Left renal cortex interstitium (tissue), 4 donors: ENCODE results near the gene C14orf132. TPM values are rescaled to one million over a fixed set of nuclear protein-coding genes. Genes with fewer than 3 reads are reported as not detected.

ENCODE experiments used
- DNase-seq, 4 donors: peaks; one replicate each; pipeline ENCODE4 v3.0.0-alpha.2; 2013; ENCODE audit warnings: low read depth in 4 of 4, low spot score in 2 of 4, missing footprints in 1 of 4
- polyA plus RNA-seq, 4 donors: library from polyadenylated mRNA; unstranded; fragments of 120-200 nt; gene quantifications; one replicate each; pipeline ENCODE4 v1.2.1, GENCODE V29; 2013; ENCODE audit not compliant: insufficient read length in 4 of 4

C14orf132 gene
- polyA plus RNA-seq, 4 donors, result 27.5 to 40.7 (median 35.0) TPM

DNA sequence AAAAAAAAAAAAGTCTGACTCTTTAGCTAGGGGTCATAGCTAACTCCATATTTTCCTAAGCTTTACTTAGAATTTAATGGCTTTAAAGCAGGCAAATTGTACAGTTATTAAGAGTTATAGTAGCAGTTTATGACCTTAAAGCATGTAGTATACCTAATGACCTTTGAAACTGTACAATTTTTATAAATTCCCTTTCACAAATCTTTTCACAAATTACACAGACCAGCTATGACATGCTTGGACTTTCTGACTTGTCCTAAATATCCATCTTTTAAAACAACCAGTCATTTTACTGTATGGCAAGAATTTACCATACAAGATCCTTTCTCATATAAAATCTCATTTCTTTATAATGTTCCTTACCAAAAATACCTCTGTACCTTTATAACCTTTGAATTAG lies 74.8 kb downstream of the C14orf132 start:
- DNase-seq, result no peak

DNA sequence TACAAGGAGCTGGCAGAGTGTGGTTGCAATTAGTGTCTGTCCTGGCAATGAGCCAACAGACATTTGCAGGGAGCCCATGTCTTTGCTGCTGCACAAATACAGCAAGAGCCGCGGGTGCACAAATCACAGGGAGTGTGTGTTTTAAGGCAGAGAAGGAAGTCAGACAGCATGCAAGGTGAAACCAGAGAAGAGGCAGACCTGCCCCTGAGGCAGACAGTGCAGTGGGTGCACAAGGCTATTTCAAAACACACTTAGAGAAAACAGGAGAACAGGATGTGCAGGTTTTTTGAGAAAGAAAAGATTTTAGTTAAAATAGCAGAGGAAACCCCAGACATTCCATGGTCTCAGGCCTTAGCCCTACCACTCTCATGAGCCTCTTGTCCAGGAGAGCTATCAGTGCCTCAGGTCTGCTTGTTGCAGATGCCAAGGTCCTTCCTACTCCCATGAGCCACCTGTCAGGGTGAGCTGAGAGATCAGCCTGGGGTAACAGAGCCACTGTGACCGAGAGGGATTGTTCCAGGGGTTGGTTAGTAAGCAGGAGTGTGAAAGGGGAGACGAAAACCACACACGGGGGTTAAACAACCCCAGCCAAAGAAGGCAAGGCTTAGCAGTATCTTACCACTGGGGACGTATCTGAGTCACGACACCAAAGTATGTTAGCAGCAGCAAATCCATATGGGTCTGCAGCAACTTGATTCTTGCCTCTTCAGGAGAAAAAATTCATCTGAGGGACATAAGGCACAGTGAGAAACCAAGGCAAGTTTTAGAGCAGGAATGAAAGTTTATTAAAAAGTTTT lies 78.1 kb downstream of the C14orf132 start:
- no peak for DNase-seq

DNA sequence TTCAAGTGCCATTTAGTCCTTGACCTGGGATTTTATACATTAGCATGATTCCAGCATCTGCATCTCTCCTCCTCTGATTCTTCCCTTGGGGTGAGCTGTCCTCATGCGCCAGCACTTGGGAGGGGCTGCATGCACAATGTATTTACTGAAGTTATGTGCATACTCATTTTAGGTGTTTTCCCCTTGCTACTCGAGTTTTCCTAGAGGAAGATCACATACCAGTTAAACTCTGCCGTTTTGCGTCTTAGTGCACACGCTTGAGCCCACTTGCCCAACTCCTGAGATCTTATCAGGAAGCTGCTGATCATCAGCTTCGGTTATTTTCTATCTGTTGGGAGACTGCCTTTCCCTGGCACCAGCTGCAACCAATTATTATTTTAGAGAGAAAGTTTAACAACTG lies 78.8 kb downstream of the C14orf132 start:
- no peak for DNase-seq

DNA sequence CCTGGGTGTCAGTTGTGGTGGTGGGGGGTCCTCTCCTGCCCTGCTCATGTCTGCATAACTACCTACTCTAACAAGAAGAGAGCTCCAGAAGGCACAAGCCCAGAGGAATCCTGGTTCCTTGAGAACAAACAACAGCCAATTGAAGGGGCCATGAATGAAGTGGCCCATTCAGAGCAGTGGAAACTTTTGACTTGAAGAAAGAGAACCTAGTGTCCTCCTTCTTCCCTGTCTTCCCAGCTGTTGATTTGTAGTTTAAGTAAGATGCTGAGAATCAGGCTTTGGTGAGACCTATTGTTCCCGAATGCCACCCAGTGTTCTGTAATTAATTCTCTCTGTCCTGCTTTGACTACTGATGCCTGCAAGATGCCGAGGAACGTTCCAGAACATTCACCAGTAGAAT lies 79.2 kb downstream of the C14orf132 start:
- no peak for DNase-seq

DNA sequence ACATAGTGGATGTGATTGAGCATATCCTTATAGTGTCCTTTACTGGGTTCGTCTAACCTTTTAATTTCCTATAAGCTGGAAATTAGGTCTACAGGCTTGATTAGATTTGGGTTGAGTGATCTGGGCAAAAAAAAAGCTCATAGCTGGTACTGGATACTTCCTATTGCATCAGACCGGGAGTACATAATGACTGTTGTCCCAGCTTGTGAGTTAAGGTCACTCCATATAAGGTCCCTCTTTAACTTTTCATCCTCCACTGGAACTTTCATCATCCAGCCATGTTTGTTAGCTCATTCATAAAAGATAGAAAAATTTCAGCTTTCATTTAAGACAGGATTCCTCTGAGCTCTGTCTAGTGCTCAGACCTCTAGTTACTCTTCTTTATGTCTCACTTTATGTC lies 80.8 kb downstream of the C14orf132 start:
- no peak for DNase-seq

DNA sequence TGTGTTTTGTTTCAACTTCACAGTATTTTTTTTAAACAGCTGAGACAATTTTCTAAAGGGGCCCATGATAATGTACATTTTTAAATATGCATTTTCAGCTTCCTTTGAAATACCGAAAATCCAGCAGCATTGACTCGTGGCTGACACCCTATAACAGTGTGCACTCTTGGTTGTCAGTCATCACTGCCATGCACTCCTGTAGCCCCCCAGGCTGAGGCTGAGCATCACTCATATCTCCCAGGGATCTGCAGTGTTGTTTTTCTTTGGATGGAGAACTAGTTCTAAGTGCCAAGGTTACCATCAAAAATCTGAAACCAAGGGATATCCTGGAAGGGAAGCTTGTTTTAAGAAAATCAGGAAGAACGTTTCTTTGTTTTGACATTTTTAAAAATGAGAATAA lies 81.2 kb downstream of the C14orf132 start:
- no peak for DNase-seq

DNA sequence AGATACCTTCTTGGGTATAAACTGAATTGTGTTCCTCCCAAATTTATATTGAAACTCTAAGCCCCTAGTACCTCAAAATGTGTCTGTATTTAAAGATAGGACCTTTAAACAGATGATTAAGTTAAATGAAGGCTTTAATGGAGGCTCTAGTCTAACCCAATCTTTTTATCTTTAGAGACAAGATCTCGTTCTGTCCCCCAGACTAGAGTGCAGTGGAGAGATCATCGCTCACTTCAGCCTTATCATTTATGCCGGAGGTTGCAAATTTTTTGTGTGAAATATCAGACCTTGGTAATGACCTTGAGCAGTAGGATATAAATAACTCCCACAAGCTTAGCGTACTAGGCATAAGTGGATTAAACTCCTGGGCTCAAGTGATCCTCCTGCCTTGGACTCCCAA lies 81.8 kb downstream of the C14orf132 start:
- no peak for DNase-seq

DNA sequence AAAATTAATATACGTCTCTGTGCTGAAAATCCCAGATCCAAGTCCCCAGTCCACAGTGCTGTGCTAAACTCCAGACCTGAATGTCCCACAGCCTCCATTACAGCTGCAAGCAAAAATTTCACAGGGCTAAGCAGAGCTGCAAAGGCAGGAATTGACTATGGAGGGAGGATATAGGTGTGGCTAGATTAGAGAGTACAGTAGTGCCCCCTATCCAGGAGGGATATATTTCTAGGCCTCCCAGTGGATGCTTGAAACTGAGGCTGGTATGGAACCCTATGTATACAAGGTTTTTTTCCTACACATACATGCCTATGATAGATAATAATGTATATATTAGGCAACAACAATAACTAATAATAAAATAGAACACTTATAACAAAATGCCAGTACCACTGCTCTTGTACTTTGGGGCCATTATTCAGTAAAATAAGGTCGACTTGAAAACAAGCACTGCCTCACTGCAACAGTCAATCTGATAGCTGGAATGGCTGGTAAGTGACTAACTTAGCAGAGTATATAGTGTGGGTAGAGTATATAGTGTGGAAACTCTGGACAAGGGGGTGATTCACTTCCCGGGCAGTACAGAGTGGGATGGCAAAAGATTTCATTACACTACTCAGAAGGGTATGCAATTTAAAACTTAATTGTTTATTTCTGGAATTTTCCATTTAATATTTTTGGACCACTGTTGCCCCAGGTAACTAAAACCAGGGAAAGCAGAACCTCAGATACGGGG lies 82.7 kb downstream of the C14orf132 start:
- DNase-seq, result no peak

DNA sequence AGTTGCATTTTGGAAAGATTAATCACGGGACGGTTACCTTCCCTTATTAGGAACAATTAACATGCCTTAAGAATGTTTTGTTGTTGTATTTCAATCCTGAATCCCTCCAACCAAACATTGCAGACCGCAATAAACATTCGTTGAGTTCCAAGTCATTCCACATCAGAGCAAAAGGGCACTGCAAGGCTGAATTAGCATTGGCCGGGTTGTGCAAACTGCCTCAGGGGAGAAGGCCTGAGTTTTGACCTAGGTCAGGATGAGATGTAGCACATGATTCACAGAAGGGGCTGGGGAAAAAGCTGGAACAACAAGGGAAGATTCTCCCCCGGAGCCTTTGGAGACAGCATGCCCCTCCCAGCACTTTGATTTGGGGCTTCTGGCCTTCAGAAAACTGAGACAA lies 83.3 kb downstream of the C14orf132 start:
- no peak for DNase-seq

DNA sequence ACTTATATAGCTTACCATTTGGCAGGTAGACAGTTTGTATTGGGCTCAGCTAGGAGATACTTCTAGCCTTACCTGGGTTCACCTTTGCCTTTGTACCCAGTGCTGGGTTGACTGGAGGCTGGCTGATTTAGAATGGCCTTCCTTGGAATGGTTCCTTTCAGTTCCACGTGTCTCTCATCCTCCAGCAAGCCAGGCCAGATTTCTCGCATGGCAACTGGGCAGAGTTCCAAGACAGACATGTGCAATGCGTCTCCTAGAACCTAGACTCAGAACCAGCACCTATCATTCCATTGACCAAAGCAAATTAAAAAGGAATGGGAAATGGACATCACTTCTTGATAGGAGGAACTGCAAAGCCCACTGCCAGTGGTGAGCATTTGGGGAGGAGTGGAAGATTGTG lies 86.4 kb downstream of the C14orf132 start:
- DNase-seq, result no peak

DNA sequence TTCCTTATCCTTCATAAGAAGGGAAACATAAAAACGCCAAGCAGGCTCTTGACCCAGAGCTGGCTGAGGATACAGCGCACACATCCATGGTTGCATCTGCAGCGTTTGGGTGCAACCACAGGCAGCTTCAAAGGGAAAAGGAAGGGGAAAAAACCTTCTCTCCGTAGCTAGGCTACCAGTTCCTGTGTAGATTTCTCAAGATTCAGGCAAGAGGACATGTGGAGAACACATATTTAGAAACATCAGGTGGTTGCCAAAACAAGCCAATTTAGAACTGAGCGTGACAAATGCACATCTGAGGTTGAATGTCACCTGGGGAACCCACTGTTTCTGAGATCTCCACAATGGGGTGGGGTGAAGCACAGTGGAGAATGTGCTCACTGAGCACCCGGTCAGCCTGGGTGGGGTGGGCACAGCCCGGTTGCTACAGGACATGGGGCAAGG lies 87.2 kb downstream of the C14orf132 start:
- no peak for DNase-seq

DNA sequence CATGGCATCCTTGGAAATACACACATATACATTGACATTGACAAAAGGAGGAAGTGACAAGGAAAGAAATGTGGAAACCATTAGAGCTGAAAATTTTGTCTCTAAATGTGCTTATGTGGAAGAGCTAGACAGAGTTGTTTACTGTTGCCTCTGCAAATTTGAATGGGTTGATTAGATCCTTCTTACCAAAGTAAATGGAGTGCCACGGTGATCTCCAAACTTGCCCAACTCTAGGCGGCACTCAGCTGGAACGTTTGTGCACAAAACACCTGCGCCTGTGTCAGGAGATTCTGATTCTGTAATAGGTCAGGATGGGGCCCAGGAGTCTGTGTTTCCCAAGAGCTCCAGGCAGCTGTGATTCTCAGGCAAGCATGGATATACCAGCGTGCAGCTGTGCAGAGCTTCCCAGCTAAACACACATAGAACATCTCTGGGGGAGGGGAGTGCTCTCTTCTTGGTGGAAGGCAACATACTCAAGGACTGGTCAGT lies 87.7 kb downstream of the C14orf132 start:
- no peak for DNase-seq

DNA sequence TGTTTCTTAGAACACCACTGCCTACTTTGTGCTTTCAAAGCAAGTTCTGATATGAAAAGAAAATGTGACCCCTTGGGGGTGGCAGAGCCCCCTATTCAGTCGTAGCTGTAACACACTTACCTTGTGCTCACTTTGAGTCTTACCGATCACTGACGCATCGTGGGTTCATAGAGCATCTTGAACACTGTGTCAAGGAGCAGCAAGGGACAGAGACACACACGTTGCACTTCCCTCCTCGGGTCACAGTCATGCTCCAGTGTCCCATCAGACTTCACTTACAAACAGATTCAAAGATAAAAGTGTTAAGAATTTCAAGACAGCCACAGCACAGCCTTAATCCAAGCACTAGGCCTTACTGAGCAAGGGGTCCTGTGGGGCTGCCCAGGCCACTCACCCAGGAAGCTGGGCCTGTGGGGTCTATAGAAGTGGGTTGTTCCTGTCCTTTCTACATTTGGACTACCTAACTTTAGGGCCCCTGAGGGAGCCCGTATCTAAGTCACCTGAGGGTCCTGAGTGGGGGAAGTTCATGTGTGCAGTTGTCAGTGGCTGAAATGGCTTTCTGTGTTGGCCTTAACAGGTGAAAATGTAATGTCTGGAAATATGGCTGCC lies 90.1 kb downstream of the C14orf132 start:
- DNase-seq, result no peak

DNA sequence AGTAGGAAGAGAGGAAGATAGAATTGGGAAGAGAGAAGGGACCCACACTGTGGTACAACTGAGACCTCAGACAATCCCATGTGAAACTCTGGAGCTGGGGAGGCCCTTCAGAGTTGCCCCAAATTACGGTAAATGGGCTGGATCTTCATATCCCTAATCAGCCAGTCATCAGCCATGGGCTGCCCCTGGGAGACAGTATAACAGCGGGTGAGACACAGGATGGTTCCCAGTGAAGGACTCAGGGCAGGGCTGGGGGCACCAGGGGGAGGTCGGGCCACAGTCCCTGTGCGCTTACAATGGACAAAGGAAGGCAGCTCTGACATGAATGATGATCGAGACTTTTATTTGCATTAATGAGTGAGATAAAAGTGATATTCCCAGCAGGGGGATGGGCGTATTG lies 91.2 kb downstream of the C14orf132 start:
- no peak for DNase-seq

DNA sequence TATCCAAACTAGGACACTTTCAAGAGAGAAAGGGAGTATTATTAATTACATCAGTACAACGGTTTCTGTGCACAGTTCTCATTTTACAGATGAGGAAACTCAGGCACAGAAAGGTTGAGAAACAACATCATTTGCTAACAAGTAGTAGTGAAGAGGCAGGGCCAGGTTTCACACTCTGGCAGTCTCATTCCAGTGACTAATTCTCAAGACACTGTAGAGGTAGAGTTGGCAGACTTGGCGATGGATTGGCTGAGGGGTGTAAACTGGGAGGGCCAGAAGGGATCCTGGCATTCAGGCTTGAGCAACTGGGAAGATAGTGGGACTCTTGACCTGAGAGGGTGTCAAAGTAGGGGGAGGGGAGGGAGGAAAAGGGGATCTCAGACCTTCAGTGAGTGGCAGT lies 91.7 kb downstream of the C14orf132 start:
- no peak for DNase-seq

DNA sequence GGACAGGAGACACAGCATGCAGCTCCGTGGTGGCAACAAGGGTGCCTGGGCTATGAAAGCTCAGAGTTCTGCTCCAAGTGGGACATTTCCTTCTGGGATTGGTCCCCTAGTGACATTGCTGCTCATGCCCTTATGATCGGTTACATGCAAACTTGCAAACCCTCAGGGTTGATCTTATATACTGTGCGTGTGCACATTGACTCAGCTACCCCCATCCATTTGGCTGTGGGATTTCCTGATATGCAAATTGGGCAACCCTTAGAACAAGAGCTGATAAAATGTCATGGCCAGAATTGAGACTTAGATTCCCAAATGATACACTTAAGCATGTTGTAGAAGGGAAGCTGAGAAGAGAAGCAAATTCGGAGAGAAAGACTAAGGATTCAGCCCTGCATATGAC lies 92.7 kb downstream of the C14orf132 start:
- no peak for DNase-seq

DNA sequence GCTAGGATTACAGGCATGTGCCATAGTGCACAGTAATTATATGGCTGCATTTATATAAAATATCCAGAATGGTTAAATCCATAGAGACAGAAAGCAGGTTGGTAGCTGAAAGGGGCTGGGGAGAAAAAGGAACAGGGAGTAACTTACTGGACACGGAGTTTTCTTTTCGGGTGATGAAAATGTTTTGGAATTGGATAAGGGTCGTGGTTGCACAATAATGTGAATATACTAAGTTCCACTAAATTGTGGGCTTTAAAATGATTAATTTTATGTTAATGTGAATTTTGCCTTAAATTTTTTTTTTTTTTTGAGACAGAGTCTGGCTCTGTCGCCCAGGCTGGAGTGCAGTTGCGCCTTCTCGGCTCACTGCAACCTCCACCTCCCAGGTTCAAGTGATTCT lies 95.3 kb downstream of the C14orf132 start:
- no peak for DNase-seq

DNA sequence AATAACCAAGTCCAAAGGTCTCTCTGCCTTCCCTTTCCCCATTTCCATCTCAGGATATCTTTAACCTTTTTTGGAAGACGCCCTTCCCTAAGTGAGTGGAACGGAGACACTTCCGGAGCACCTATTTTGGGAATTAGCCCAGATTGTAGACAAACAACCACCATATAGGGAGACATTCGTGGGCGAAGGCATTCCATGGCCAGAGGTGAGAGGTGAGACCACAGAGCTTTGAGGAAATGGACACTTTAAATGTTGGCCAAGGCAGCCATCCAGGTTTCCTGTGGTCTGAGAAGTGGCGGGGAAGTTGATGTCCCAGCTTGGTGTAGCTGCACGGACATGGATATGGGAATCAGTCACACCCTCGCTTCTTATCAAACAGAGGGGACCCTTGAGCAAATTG lies 96.1 kb downstream of the C14orf132 start:
- no peak for DNase-seq

DNA sequence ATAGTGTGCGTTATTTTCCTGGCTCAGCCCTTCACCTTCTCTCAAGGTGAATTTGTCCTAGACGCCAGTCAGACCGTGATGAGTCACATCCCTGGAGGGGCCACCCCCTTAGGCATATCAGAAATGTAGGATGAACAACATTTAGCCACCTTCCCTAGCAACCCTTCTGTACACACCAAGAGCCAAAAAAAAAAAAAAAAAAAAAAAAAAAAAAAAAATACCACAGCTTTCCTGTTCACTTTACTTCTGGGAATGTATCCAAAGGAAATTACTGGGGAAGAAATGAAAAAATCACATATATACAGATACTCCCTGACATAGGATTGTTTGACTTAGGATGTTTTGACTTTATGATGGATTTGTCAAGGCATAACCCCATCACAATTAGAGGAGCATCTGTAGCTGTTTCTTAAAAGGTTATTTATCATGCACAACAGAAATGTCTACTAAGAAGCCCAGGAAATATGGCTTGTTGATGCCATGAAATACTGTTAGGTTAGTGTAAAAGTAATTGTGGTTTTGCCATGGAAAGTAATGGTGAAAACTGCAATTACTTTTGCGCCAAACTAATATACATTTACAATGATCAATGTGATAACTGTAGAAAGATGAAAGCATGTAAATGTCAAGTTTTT lies 97.3 kb downstream of the C14orf132 start:
- DNase-seq, result no peak

DNA sequence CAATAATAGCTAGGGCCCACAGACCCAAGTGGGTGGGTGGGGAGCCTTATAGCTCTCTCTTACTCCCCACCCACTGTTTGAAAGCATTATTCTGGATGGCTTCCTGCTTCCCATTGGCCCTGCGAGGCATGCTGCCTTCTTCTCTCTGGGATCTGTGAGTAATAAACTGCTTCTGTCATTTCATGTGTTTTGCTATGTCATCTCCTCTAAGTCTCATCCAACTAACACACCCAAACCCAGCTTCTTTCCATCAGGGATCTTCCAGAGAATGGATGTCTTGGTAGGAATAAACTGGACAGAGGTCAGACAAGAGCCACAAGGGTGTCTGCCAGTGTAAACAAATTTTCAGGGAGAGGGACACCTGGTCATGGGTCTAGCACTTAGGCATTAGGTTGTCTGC lies 99.1 kb downstream of the C14orf132 start:
- no peak for DNase-seq

DNA sequence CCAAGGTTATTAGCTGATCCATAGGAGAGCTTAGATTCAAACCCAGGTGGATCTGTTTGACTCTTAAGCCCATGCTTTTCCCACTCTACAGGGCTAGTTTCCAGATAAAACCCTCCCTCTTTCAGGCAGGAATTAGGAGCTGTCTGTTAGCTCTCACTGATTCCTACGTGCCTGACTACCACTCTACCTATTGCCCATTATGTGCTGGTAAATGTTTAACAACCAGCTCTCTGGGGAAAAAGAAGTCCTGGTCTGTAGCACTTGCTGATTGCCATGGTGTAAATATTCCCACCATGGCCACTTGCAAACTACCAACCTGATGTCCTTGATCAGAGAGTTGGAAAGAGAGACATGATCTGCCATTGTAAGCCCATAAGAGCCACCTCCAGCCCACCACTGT lies 100.0 kb downstream of the C14orf132 start:
- DNase-seq, result no peak
